Astrocyte (in vitro differentiated cells and primary cell): Measurements from ENCODE around the gene STK17A. TPM values are rescaled to one million over a fixed set of nuclear protein-coding genes. Genes with fewer than 3 reads are reported as not detected.

Experiments used
- DNase-seq: peaks from one replicate; pipeline ENCODE4 v3.0.0-alpha.2; 2010; ENCODE audit warnings: low read depth
- FAIRE-seq: peaks from 2 replicates; lab custom pipeline; 2011; peaks lifted over from hg19 to GRCh38; lab: Jason Lieb, UNC
- H2AFZ ChIP-seq: 2 replicates; pipeline ENCODE4 v1.6.0; 2012; ENCODE audit warnings: low read depth, low read length, inconsistent platforms
- H3K27ac ChIP-seq: 2 replicates; pipeline ENCODE4 v1.5.1; 2011; ENCODE audit warnings: low read depth, low read length, inconsistent platforms
- H3K27me3 ChIP-seq: 2 replicates; pipeline ENCODE4 v1.6.0; 2011; ENCODE audit warnings: low read length, inconsistent platforms; ENCODE audit not compliant: insufficient read depth
- H3K36me3 ChIP-seq: 2 replicates; pipeline ENCODE4 v1.5.1; 2011; ENCODE audit warnings: low read length, inconsistent platforms; ENCODE audit not compliant: insufficient read depth
- H3K4me1 ChIP-seq: 2 replicates; pipeline ENCODE4 v1.5.1; 2011; ENCODE audit warnings: low read length, inconsistent platforms; ENCODE audit not compliant: insufficient read depth
- H3K4me2 ChIP-seq: 2 replicates; pipeline ENCODE4 v1.6.0; 2012; ENCODE audit warnings: low read length, inconsistent platforms
- H3K4me3 ChIP-seq: 2 replicates; pipeline ENCODE4 v1.5.1; 2011; ENCODE audit warnings: low read depth, mild to moderate bottlenecking, low read length, inconsistent platforms; ENCODE audit not compliant: insufficient read depth
- H3K79me2 ChIP-seq: 2 replicates; pipeline ENCODE4 v1.6.0; 2012; ENCODE audit warnings: mild to moderate bottlenecking, low read length, inconsistent platforms; ENCODE audit not compliant: insufficient read depth
- H3K9ac ChIP-seq: 2 replicates; pipeline ENCODE4 v1.6.0; 2012; ENCODE audit warnings: mild to moderate bottlenecking, low read length, inconsistent platforms
- H3K9me3 ChIP-seq: 2 replicates; pipeline ENCODE4 v1.5.1; 2012; ENCODE audit warnings: low read depth, mild to moderate bottlenecking, low read length, inconsistent platforms; ENCODE audit not compliant: insufficient read depth
- H4K20me1 ChIP-seq: 2 replicates; pipeline ENCODE4 v1.6.0; 2012; ENCODE audit warnings: low read length, inconsistent platforms; ENCODE audit not compliant: insufficient read depth
- H3K27ac Mint-ChIP-seq: one replicate; pipeline ENCODE4 v1.8.0; 2021; ENCODE audit warnings: mild to moderate bottlenecking, mixed read lengths; ENCODE audit not compliant: unreplicated experiment
- H3K27me3 Mint-ChIP-seq: one replicate; pipeline ENCODE4 v1.8.0; 2021; ENCODE audit warnings: low read depth, mixed read lengths; ENCODE audit not compliant: unreplicated experiment
- H3K36me3 Mint-ChIP-seq: one replicate; pipeline ENCODE4 v1.8.0; 2021; ENCODE audit warnings: low read depth, mixed read lengths; ENCODE audit not compliant: unreplicated experiment
- H3K4me1 Mint-ChIP-seq: one replicate; pipeline ENCODE4 v1.8.0; 2021; ENCODE audit warnings: low read depth, mixed read lengths; ENCODE audit not compliant: unreplicated experiment
- H3K4me3 Mint-ChIP-seq: one replicate; pipeline ENCODE4 v1.8.0; 2021; ENCODE audit warnings: mild to moderate bottlenecking, moderate library complexity, mixed read lengths; ENCODE audit not compliant: unreplicated experiment
- H3K9me3 Mint-ChIP-seq: one replicate; pipeline ENCODE4 v1.8.0; 2021; ENCODE audit warnings: mild to moderate bottlenecking, mixed read lengths; ENCODE audit not compliant: unreplicated experiment
- CTCF ChIP-seq: IDR thresholded peaks from 2 replicates; pipeline ENCODE4 v1.5.1; 2011; ENCODE audit warnings: low read depth, mild to moderate bottlenecking, inconsistent platforms, low read length, moderate library complexity; ENCODE audit not compliant: insufficient read depth
- EZH2 ChIP-seq: IDR thresholded peaks from 2 replicates; pipeline ENCODE4 v1.6.1; 2012; ENCODE audit warnings: mild to moderate bottlenecking, low read length, inconsistent platforms; ENCODE audit not compliant: insufficient read depth
- total RNA-seq: library from RNA; stranded (reverse); gene quantifications from 2 replicates; pipeline ENCODE4 v1.2.1, GENCODE V29; 2021

Gene STK17A
- total RNA-seq, 1 donor from 2014 or later = 38.4 TPM

DNA sequence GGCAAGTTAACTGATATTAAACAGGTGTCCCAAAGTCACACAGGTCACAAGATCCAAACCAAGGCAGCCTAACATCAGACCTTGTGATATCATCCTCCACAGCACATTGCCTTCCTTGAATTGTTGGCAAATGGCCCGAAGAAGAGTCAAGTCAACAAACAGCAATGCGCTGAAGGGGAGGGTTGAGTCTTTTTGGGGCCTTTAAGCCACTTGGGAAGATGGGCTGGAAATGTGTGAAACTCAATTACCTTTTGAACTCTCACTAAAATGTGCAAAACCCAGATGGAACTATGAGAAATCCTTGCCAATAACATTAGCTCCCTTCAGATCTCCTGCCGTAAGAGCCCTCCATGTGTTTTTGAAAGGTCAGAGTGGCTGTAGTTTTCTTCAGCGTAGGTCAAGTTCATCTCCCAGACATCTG lies 47.9 kb upstream of the STK17A start:
- H2AFZ ChIP-seq = no peak overlapping the region
- Mint-ChIP-seq H3K9me3 (no peaks in the 10 kb centered on the region), H3K36me3 (no peaks in the 10 kb centered on the region), H3K4me1 (peaks cover 47% of the 10 kb centered on the region), H3K4me3 (no peak overlapping the region), H3K27ac (peak overlapping the region; percentile 36), H3K27me3 (no peaks in the 10 kb centered on the region)
- H3K36me3 ChIP-seq = no peaks in the 10 kb centered on the region
- FAIRE-seq (no peak), DNase-seq (peak; percentile 40)
- no peaks in the 10 kb centered on the region for H4K20me1 ChIP-seq
- no peak overlapping the region for H3K4me3 ChIP-seq
- H3K9ac ChIP-seq = no peak overlapping the region
- H3K27ac ChIP-seq = peak overlapping the region; percentile 30
- peaks cover 36% of the 10 kb centered on the region for H3K4me1 ChIP-seq
- peaks cover 21% of the 10 kb centered on the region for H3K27me3 ChIP-seq
- H3K4me2 ChIP-seq = peak overlapping the region; percentile 19
- TF ChIP-seq CTCF = no peak
- no peak for TF ChIP-seq EZH2
- H3K9me3 ChIP-seq = no peaks in the 10 kb centered on the region
- H3K79me2 ChIP-seq = no peaks in the 10 kb centered on the region

- TF ChIP-seq CTCF (no peak), EZH2 (no peak)
- Histone ChIP-seq H3K9ac (no peak overlapping the region), H2AFZ (no peak overlapping the region), H3K4me2 (peak overlapping the region; percentile 63), H3K4me1 (peaks cover 36% of the 10 kb centered on the region), H3K9me3 (no peaks in the 10 kb centered on the region), H3K27ac (peak overlapping the region; percentile 34), H3K4me3 (no peak overlapping the region), H3K36me3 (no peaks in the 10 kb centered on the region), H4K20me1 (no peaks in the 10 kb centered on the region), H3K27me3 (peaks cover 19% of the 10 kb centered on the region), H3K79me2 (no peaks in the 10 kb centered on the region)
- FAIRE-seq (peak; percentile 95), DNase-seq (peak; percentile 96)
- Mint-ChIP-seq H3K27me3 (peaks cover 2% of the 10 kb centered on the region), H3K36me3 (no peaks in the 10 kb centered on the region), H3K9me3 (no peaks in the 10 kb centered on the region), H3K4me1 (peaks cover 47% of the 10 kb centered on the region), H3K27ac (peak overlapping the region; percentile 92), H3K4me3 (peak overlapping the region; percentile 21)
These were observed 46.9 kb upstream of the STK17A start for GRCh38 chr7:43535810-43536585.

DNA sequence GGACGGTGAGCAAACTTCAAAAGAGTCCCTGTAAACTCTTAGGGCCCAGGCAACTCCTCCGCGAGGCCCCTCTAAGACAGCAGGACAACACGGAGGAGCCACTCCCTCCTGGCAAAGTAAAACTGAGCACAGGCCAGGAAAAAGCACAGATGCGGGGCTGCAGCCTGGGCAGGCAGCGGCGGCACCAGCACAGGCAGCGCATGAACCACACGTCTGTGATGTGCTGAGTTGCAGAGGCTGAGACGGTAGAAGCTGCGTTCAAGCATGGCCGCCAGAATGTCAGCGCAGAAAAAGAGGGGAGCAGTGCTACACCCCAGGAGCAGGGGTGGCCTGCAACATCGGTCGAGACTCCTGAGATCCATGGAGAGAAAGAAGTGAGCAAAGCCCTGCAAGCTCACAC lies 46.1 kb upstream of the STK17A start:
- Histone ChIP-seq H2AFZ (no peak overlapping the region), H3K27me3 (peaks cover 16% of the 10 kb centered on the region), H3K4me2 (peak overlapping the region; percentile 63), H3K27ac (peak overlapping the region; percentile 34), H3K4me3 (no peak overlapping the region), H3K79me2 (no peaks in the 10 kb centered on the region), H3K4me1 (peaks cover 36% of the 10 kb centered on the region), H4K20me1 (no peaks in the 10 kb centered on the region), H3K9me3 (no peaks in the 10 kb centered on the region), H3K9ac (no peak overlapping the region), H3K36me3 (no peaks in the 10 kb centered on the region)
- Mint-ChIP-seq H3K9me3 (no peaks in the 10 kb centered on the region), H3K27me3 (peaks cover 2% of the 10 kb centered on the region), H3K4me3 (no peak overlapping the region), H3K36me3 (no peaks in the 10 kb centered on the region), H3K4me1 (peaks cover 47% of the 10 kb centered on the region), H3K27ac (no peak overlapping the region)
- DNase-seq (no peak), FAIRE-seq (no peak)
- TF ChIP-seq EZH2 = no peak
- TF ChIP-seq CTCF = no peak
